NCI-H446 (cell line): ENCODE results near the gene BZW1.

Experiments
- DNase-seq, 2 experiments: peaks; one replicate each; lab custom pipeline; 2025; lab: John Stamatoyannopoulos, UW

The BZW1 gene

GRCh38 chr2:200811333-200812121, at the start of gene BZW1:
Gene BZW1, plus strand, starts transcription at chr2:200811910. Its CDS starts 1,308 bp downstream, at chr2:200813218.
- peak; percentile 92 to 96 for DNase-seq

- DNase-seq = no peak
Observed at GRCh38 chr2:200762127-200762526, 49.6 kb upstream of the BZW1 start.

GRCh38 chr2:200763422-200763821, 48.3 kb upstream of the BZW1 start:
- no peak for DNase-seq

DNA sequence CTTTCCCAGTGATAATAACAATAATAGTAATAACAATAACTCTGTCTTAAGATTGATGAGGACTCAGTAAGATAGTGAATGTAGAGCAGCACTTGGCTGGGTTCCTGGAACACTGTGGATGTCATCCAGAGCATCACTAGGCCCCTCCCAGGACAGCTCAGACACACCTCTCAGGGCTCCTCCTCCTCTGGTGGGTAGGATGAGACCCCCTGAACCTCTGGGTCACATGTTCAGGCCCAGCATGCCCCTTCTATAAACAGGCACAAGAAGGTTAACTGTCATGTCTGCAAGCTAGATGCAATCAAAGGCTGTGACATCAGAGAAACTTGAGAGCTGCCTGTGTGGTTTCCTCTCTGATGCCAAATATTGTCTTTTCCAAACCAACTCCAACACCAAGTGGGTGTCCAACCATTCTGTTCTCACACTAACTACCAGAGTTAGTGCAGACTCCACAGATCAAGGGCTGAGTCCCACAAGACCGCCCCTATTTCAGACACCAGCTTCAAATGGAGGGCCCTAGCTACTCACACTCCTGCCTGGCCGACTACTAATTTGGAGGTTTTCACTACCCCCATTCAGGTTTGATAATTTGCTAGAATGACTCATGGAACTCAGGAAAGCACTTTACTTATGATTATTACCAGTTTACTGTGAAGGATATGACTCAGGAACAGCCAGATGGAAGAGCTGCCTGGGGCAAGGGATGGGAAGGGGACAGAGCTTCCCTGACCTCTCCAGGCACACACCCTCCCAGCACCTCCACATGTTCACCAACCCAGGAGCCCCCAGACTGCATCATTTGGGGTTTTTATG, 46.4 kb upstream of the BZW1 start:
- no peak for DNase-seq

DNA sequence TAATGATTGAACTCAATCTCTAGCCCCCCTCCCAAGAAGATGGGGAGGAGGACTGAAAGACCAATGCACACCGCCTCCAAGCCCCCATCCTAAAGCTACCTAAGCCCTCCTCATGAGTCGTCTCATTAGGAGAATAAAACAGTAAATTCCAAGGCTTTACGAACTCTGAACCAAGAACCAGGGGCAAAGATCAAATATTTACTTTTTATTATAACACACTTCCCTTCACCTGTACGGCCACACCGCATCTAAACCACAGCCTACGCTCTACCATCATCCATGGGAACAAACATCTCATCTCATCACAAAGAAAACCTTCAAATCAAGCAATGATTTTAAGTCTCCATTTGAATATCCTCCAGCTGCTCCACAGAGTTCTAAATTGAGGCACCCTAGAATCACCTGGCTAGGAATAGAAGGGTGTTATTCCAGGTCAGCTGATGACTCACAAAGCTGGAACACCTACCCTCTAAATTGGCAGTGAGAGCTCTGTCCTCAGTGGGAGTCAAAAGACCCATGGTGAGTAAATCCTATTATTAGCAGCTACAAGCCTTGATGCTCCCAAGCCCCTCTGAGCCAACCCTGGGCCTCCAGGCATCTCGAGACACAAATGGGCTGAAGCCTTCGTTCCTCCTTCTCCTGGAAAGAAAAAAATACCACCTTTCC, 45.6 kb upstream of the BZW1 start:
- DNase-seq = no peak

DNA sequence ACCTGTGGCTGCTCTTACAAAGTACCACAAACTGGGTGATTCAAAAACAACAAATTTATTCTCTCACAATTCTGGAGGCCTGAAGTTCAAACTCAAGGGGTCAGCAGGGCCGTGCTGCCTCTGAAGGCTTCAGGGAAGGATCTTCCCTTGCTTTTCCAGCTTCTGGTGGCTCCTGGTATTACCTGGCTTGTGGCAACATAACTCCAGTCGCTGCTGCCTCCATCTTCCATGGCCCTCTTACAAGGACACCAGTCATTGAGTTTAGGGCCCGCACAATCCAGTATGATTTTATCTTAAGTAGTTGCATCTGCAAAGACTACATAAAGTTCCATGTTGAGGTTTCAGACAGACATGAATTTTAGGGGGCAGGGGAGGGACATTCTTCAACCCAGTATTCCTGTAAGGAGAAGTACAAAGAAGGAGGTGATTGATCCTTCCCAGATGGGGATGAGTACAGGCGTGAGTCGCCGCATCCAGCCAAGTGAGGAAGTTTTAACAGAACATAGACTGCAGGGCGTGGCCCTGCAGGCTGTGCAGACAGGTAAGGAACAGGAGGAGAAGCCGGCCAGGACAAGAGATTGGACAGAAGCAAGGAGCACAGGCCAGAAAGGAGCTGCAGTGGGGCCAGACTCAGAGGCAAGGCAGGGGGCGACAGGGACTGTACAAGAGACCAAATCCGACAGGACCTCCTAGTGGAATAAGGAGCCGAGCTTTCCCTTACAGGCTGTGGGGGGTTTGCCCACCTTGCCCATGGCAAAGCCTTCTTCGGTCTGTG, 44.4 kb upstream of the BZW1 start:
- no peak for DNase-seq

DNA sequence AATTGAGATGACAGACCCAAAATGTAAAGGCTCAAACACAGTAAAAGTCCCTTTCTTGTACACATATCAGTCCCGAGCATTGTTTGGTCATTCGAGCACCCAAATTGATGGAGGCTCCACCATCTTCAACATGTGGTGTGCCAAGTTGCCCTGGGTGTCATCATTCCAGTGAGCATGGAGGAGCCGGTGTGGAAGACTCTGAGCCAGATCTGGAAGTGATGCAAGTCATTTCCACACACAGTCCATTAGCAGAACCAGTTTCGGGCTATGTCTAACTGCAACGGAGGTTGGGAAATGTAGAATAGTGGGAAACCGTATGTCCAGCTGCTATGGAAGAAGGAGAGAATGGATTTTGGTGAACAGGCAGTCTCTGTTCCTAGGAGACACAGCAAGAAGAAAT, 40.9 kb upstream of the BZW1 start:
- DNase-seq = no peak

GRCh38 chr2:200772620-200773019, 39.1 kb upstream of the BZW1 start:
- DNase-seq = no peak

DNA sequence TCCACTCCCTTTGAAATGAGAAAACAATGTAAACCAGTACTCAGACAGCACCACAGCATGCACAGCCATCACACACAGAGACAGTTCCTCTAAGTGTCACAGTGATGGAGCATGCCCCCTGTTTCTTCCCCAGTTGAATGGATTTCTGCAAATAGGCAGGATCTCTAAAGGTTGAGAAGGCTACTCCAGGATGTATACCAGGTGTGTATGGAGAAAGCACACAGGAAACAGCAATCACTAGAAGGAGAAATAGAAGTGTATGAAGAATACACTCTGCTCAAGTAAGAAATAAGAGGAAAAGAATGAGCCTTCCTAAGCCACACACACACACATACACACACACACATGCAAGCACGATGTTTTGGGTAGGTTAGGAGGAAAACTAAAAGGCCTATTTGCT, 38.6 kb upstream of the BZW1 start:
- DNase-seq = no peak

- DNase-seq = no peak
Observed at GRCh38 chr2:200774920-200775319, 36.8 kb upstream of the BZW1 start.

GRCh38 chr2:200777275-200777674, 34.4 kb upstream of the BZW1 start:
- DNase-seq = no peak

DNA sequence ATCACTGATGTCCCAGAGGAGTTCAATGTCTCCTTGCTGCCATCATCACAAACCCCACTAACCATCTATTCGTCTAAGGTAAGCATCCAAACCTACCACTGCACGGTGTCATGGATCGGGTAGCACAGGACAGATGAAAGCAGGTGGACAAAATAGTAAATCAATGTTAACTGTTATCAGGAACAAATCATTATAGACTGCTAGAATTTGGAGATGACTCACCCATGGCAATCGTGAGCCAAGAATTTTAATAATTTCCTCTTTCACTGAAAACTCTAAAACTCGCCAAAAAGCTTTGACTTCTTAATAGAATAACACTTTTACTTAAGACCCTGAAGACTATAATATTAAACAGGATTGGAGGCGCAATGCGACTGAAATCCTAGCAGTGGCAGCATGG, 33.7 kb upstream of the BZW1 start:
- no peak for DNase-seq

DNA sequence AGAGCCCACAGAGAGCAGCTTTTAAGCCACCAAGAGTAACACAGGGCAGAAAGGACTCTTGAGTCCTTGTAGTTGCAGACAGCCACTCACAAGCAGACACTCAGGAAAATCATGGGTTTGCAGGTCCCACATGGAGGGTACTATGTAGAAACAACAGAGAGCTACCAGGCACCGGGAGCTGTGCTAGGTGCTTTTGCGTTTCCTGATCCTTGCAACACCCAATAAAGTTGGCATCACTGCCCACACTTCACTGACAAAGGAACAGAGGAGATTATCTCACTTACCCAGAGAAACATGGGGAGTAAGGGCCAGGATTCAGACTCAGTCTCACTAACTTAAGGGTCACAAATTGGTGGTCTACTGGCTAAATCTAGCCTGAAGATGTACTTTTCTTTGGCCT, 32.5 kb upstream of the BZW1 start:
- DNase-seq = no peak

- no peak for DNase-seq
Observed at GRCh38 chr2:200781616-200782015, 30.1 kb upstream of the BZW1 start.

GRCh38 chr2:200782251-200782650, 29.5 kb upstream of the BZW1 start:
- DNase-seq = no peak

GRCh38 chr2:200784215-200784614, 27.5 kb upstream of the BZW1 start:
- DNase-seq = no peak

- no peak for DNase-seq
Observed at GRCh38 chr2:200786423-200786822, 25.3 kb upstream of the BZW1 start.

- no peak for DNase-seq
Observed at GRCh38 chr2:200786826-200787225, 24.9 kb upstream of the BZW1 start.

DNA sequence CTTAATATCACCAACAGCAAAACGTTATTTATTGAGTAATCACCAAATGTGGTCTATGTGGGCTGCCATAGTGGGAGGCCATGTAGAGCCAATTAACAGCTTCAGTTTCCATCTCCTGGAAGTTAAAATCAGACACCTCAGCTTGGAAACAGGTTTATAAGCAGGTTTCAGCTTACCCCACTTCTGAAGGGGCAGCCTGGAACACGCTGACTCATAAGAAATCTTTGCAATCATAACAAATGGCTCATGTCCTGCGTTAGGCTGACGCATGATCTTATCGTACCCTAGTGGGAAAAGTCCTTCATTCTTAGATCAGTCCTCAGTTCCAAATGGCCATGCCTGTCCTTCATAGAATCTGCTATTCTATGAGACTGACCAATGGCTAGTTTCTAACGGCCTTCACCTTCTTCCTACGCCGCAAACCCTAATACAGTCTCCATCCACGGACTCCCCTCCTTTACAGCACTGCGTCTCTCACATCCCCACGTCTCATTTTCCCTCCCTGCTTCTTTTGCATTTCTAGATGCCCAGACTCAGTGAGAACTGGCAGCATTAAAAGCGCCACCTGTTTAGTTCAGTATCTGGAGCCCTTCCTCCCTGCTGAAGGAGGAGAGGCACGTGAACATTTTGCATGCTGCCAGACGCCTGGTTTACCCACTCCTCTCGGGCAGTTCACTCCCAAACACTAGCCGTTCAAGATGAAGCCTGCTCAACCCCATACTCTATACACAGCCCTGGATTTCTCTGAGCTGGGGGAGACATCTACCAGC, 24.2 kb upstream of the BZW1 start:
- DNase-seq = no peak

DNA sequence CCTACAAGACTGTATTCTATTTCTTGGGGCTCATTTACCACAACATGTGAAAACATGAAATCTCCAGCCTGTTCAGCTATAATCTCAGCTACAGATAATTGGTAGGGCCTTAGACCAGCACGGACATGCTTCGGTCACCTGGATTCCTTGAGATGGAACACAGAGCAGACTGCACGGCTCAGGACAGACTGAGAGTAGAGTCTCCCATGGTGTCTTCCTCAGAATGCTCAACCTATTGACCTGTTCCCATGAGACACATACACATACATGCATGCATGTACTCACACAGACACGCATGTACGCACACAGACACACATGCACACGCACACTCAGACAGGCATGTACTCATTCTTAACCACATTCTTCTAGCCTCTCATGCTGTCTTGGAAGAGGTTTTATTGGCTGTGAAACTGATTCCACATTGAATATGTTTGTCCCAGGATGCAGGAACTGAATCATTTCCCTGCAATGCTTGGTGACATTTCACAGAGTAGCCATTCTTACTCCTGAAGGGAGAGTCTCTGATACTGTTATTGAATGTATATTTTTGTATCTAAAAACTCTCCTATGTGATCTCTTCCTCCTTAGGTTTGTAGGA, 23.5 kb upstream of the BZW1 start:
- DNase-seq = no peak

- no peak for DNase-seq
Observed at GRCh38 chr2:200790185-200790584, 21.5 kb upstream of the BZW1 start.
